GM12878 (cell line): Measurements from ENCODE around the gene MICAL3. TPM values are rescaled to one million over a fixed set of nuclear protein-coding genes. Genes with fewer than 3 reads are reported as not detected.

Experiments
- ATAC-seq: fragments of 200-7000 bp; cut with Tn5 transposase; 3 replicates; pipeline ENCODE4 v1.9.1; 2020; ENCODE audit warnings: mild to moderate bottlenecking, moderate library complexity
- BruUV-seq: library from RNA; stranded (reverse); fragments of 400-500 nt; replicated peaks from 2 replicates; lab custom pipeline; 2021; lab: Mats Ljungman, UMichigan
- CTCF ChIA-PET: fragments of 300-600 bp; sonication (Branson Sonifier 250); formaldehyde crosslinking; extraction: SDS; loops from one replicate; lab custom pipeline; 2021; ENCODE audit warnings: inconsistent platforms; lab: Yijun Ruan, JAX
- POLR2A ChIA-PET: fragments of 350-600 bp; formaldehyde crosslinking; extraction: SDS; loops from one replicate; lab custom pipeline; 2021; ENCODE audit warnings: inconsistent platforms; lab: Charles Lee
- RAD21 ChIA-PET: fragments of 300-600 bp; sonication (Branson Sonifier 250); formaldehyde crosslinking; loops from one replicate; lab custom pipeline; 2023; ENCODE audit warnings: antibody characterized with exemption; ENCODE audit not compliant: unreplicated experiment; lab: Charles Lee
- SMC1A ChIA-PET: fragments of 300-600 bp; sonication (Branson Sonifier 250); formaldehyde crosslinking; loops from one replicate; lab custom pipeline; 2023; ENCODE audit not compliant: unreplicated experiment, uncharacterized antibody; lab: Charles Lee
- DNase-seq: peaks from one replicate; pipeline ENCODE4 v3.0.0-alpha.2; 2011; ENCODE audit warnings: low read depth, low spot score
- FAIRE-seq: peaks from 3 replicates; lab custom pipeline; 2011; peaks lifted over from hg19 to GRCh38; lab: Jason Lieb, UNC
- H2AFZ ChIP-seq: 2 replicates; pipeline ENCODE4 v1.6.0; 2011; ENCODE audit warnings: low read depth, low read length, control low read depth; ENCODE audit not compliant: control insufficient read depth
- H3K27ac ChIP-seq: 2 replicates; pipeline ENCODE4 v1.5.1; 2011; ENCODE audit warnings: control low read depth; ENCODE audit not compliant: control insufficient read depth, insufficient read depth
- H3K27me3 ChIP-seq, 2 experiments: replicated peaks in 1 of 2; 2 replicates each; pipeline versions ENCODE4 v1.6.0 to v1.6.1; 2011; ENCODE audit warnings: low read length in 1 of 2; ENCODE audit not compliant: control insufficient read depth in 2 of 2, insufficient read depth in 2 of 2
- H3K36me3 ChIP-seq, 2 experiments: 2 replicates each; pipeline ENCODE4 v1.5.1; 2011; ENCODE audit warnings: low read length in 1 of 2; ENCODE audit not compliant: control insufficient read depth in 2 of 2, insufficient read depth in 2 of 2
- H3K4me1 ChIP-seq: 2 replicates; pipeline ENCODE4 v1.6.1; 2011; ENCODE audit warnings: mild to moderate bottlenecking, low read length, moderate library complexity, mixed read lengths; ENCODE audit not compliant: control insufficient read depth, insufficient read depth
- H3K4me2 ChIP-seq: 2 replicates; pipeline ENCODE4 v1.6.0; 2011; ENCODE audit warnings: control low read depth; ENCODE audit not compliant: control insufficient read depth, insufficient read depth
- H3K4me3 ChIP-seq: fragments of 200-600 bp; sonication (generic); 2 replicates; pipeline ENCODE4 v1.5.1; 2016
- H3K79me2 ChIP-seq: 2 replicates; pipeline ENCODE4 v1.6.0; 2011; ENCODE audit warnings: low read length; ENCODE audit not compliant: control insufficient read depth, insufficient read depth
- H3K9ac ChIP-seq: 2 replicates; pipeline ENCODE4 v1.8.0; 2011; ENCODE audit warnings: low read length, control low read depth, mixed read lengths; ENCODE audit not compliant: control insufficient read depth, insufficient read depth
- H3K9me3 ChIP-seq: replicated peaks from 3 replicates; pipeline ENCODE4 v1.5.1; 2011; ENCODE audit warnings: mild to moderate bottlenecking, low read length; ENCODE audit not compliant: control insufficient read depth, insufficient read depth
- H4K20me1 ChIP-seq: 2 replicates; pipeline ENCODE4 v1.6.0; 2011; ENCODE audit not compliant: control insufficient read depth, insufficient read depth
- BRCA1 ChIP-seq: IDR thresholded peaks from 2 replicates; pipeline ENCODE4 v1.6.1; 2011; ENCODE audit warnings: low read depth, low read length, improper control_type of control experiment
- CREB1 ChIP-seq: IDR thresholded peaks from 2 replicates; pipeline ENCODE4 v1.6.1; 2012; ENCODE audit warnings: low read depth, mild to moderate bottlenecking, inconsistent platforms
- ESRRA ChIP-seq: IDR thresholded peaks from 2 replicates; pipeline ENCODE4 v1.6.1; 2012; ENCODE audit warnings: mild to moderate bottlenecking, low read length, improper control_type of control experiment
- LARP7 ChIP-seq: fragments of 450-650 bp; IDR thresholded peaks from 2 replicates; pipeline ENCODE4 v1.6.1; 2017; ENCODE audit warnings: mild to moderate bottlenecking
- NFXL1 ChIP-seq: fragments of 450-650 bp; IDR thresholded peaks from 2 replicates; pipeline ENCODE4 v1.6.1; 2017; ENCODE audit warnings: antibody characterized with exemption, mild to moderate bottlenecking, borderline replicate concordance
- PAX8 ChIP-seq: fragments of 450-650 bp; IDR thresholded peaks from 2 replicates; pipeline ENCODE4 v1.6.1; 2017; ENCODE audit warnings: mild to moderate bottlenecking, moderate library complexity
- POLR2A ChIP-seq: IDR thresholded peaks from 2 replicates; pipeline ENCODE4 v1.6.1; 2011; ENCODE audit warnings: low read depth, mild to moderate bottlenecking, low read length
- RB1 ChIP-seq: fragments of 450-650 bp; formaldehyde crosslinking; IDR thresholded peaks from 2 replicates; pipeline ENCODE4 v1.6.1; 2017; ENCODE audit warnings: mild to moderate bottlenecking, borderline replicate concordance
- RUNX3 ChIP-seq: IDR thresholded peaks from 2 replicates; pipeline ENCODE4 v1.6.1; 2012; ENCODE audit warnings: low read length, inconsistent platforms
- SIX5 ChIP-seq: IDR thresholded peaks from 2 replicates; pipeline ENCODE4 v1.6.1; 2011; ENCODE audit warnings: mild to moderate bottlenecking, low read depth, low read length, moderate library complexity; ENCODE audit not compliant: severe bottlenecking
- SPI1 ChIP-seq: IDR thresholded peaks from 2 replicates; pipeline ENCODE4 v1.6.1; 2011; ENCODE audit warnings: low read depth, mild to moderate bottlenecking, low read length, moderate library complexity, borderline replicate concordance; ENCODE audit not compliant: insufficient read depth
- SUZ12 ChIP-seq: fragments of 200-600 bp; sonication (generic); IDR thresholded peaks from one replicate; pipeline ENCODE4 v1.6.1; 2018; ENCODE audit warnings: antibody characterized with exemption, mild to moderate bottlenecking; ENCODE audit not compliant: unreplicated experiment
- TARDBP ChIP-seq: IDR thresholded peaks from 2 replicates; pipeline ENCODE4 v1.6.1; 2016; ENCODE audit warnings: borderline replicate concordance
- TBL1XR1 ChIP-seq: IDR thresholded peaks from 2 replicates; pipeline ENCODE4 v1.6.1; 2012; ENCODE audit warnings: low read depth, low read length, improper control_type of control experiment
- ZNF687 ChIP-seq: fragments of 450-650 bp; IDR thresholded peaks from 2 replicates; pipeline ENCODE4 v1.6.1; 2017; ENCODE audit warnings: mild to moderate bottlenecking, moderate library complexity
- WGBS: methylation state at CpG from one replicate; pipeline ENCODE4 v1.1.6; 2016; ENCODE audit warnings: low lambda C conversion rate; ENCODE audit not compliant: insufficient replicate concordance, insufficient coverage; ENCODE audit errors: missing lambda C conversion rate; 5-methylcytosine and 5-hydroxymethylcytosine counted together
- in situ Hi-C: fragments of 300-500 bp; cut with MboI; formaldehyde crosslinking; loops from 9 replicates; pipeline ENCODE4 v1.14.3; 2018; ENCODE audit warnings: mixed read lengths
- intact Hi-C: fragments of 100-400 bp; cut with micrococcal nuclease; formaldehyde crosslinking; loops from one replicate; pipeline ENCODE4 v1.14.2; 2022; ENCODE audit not compliant: unreplicated experiment
- polyA plus RNA-seq, 11 experiments: library from polyadenylated mRNA; depleted of rRNA in 4 of 11; unstranded in 6 of 11; stranded (reverse) in 5 of 11; fragments of >200 nt; fragmentation: Nextera tagmentation in 4 of 11; fragmentation: Illumina TruSeq in 1 of 11; extraction: Ambion mirVana in 4 of 11; extraction: Trizol in 1 of 11; gene quantifications; 1 replicate in 1 of 11; 2 replicates in 10 of 11; pipeline versions ENCODE4 v1.2.1 to v1.2.3, GENCODE V29; 2011 to 2016; ENCODE audit warnings: inconsistent platforms in 2 of 11, missing spikeins in 2 of 11, low read depth in 1 of 11
- total RNA-seq, 4 experiments: library from RNA; depleted of rRNA in 3 of 4; stranded (reverse); fragments of >200 nt in 3 of 4; fragmentation: Illumina TruSeq in 1 of 4; extraction: Trizol in 1 of 4; gene quantifications; 2 replicates each; pipeline versions ENCODE4 v1.2.1 to v1.2.3, GENCODE V29; 2013 to 2021
- TF ChIP-seq, protein P1 (sequence below): fragments of 450-650 bp; IDR thresholded peaks from 2 replicates; pipeline ENCODE4 v1.6.1; 2017; ENCODE audit warnings: low read depth, mild to moderate bottlenecking, moderate library complexity
- TF ChIP-seq, protein P2 (sequence below): fragments of 450-650 bp; IDR thresholded peaks from 2 replicates; pipeline ENCODE4 v1.6.1; 2016; ENCODE audit warnings: mild to moderate bottlenecking, moderate library complexity, borderline replicate concordance

The MICAL3 gene
- total and polyA plus RNA-seq, 10 of the 15 experiments (the other 5 are each of a cell fraction or from before 2014, with no cell fraction given), result 2.6 to 92.2 (median 24.0) TPM

DNA sequence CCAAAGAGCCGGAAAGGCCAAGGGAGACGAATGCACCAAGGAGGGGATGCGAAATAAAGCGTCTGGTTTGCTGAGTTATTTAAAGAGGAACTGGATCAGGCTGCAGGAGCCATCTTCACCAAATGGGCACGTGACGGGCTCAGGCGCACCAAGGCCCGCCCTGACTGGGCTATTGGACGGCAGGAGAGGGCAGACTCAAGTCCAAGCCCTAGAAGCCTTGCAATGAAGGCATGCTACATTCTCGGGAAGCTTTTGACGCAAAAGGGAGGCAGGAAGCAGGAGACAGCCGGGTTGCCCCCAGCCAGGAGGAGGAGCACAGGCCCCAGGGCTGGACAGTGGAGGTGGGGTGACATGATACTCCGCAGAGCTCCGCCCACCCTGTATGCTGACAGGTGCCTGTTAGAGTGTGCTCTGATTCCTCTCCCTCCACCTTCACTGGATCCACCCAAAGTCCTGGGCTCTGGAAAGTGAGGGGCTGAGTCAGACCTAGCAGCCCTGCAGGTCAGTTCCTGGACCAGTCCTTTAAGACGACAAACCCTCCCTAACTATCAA is 208.6 kb downstream of the MICAL3 start:
- Histone ChIP-seq H3K27me3 (no peaks in the 10 kb centered on the region), H3K4me2 (no peak overlapping the region), H2AFZ (no peak overlapping the region), H3K9ac (no peak overlapping the region), H3K4me3 (no peak overlapping the region), H3K79me2 (no peaks in the 10 kb centered on the region), H3K36me3 (peaks cover 6 to 26% of the 10 kb centered on the region in 2 experiments)
- no peak for ATAC-seq
- ChIA-PET POLR2A (no interaction called here), SMC1A (no interaction called here), CTCF (no interaction called here), RAD21 (no interaction called here)
- intact Hi-C loops (no loop called here), in situ Hi-C loops (no loop called here)
- FAIRE-seq, result no peak
- WGBS, result 75% methylated on average over 15 of the region's 15 CpGs
- no peak for TF ChIP-seq RUNX3
- TF ChIP-seq, protein P1, sequence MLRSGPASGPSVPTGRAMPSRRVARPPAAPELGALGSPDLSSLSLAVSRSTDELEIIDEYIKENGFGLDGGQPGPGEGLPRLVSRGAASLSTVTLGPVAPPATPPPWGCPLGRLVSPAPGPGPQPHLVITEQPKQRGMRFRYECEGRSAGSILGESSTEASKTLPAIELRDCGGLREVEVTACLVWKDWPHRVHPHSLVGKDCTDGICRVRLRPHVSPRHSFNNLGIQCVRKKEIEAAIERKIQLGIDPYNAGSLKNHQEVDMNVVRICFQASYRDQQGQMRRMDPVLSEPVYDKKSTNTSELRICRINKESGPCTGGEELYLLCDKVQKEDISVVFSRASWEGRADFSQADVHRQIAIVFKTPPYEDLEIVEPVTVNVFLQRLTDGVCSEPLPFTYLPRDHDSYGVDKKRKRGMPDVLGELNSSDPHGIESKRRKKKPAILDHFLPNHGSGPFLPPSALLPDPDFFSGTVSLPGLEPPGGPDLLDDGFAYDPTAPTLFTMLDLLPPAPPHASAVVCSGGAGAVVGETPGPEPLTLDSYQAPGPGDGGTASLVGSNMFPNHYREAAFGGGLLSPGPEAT, result no peak
- no peak for TF ChIP-seq SPI1
- TF ChIP-seq, protein P2, sequence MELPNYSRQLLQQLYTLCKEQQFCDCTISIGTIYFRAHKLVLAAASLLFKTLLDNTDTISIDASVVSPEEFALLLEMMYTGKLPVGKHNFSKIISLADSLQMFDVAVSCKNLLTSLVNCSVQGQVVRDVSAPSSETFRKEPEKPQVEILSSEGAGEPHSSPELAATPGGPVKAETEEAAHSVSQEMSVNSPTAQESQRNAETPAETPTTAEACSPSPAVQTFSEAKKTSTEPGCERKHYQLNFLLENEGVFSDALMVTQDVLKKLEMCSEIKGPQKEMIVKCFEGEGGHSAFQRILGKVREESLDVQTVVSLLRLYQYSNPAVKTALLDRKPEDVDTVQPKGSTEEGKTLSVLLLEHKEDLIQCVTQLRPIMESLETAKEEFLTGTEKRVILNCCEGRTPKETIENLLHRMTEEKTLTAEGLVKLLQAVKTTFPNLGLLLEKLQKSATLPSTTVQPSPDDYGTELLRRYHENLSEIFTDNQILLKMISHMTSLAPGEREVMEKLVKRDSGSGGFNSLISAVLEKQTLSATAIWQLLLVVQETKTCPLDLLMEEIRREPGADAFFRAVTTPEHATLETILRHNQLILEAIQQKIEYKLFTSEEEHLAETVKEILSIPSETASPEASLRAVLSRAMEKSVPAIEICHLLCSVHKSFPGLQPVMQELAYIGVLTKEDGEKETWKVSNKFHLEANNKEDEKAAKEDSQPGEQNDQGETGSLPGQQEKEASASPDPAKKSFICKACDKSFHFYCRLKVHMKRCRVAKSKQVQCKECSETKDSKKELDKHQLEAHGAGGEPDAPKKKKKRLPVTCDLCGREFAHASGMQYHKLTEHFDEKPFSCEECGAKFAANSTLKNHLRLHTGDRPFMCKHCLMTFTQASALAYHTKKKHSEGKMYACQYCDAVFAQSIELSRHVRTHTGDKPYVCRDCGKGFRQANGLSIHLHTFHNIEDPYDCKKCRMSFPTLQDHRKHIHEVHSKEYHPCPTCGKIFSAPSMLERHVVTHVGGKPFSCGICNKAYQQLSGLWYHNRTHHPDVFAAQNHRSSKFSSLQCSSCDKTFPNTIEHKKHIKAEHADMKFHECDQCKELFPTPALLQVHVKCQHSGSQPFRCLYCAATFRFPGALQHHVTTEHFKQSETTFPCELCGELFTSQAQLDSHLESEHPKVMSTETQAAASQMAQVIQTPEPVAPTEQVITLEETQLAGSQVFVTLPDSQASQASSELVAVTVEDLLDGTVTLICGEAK, result no peak
- no peak for TF ChIP-seq ZNF687
- no peak for TF ChIP-seq LARP7
- TF ChIP-seq NFXL1, result no peak
- no peak for TF ChIP-seq RB1
- TF ChIP-seq TBL1XR1, result no peak
- TF ChIP-seq POLR2A, result no peak
- TF ChIP-seq SUZ12, result no peak
- no peak for TF ChIP-seq BRCA1
- TF ChIP-seq TARDBP, result no peak
- TF ChIP-seq PAX8, result no peak
- no peak for TF ChIP-seq SIX5
- no peak for TF ChIP-seq ESRRA
- no peak for TF ChIP-seq CREB1
- TF ChIP-seq, all 136 proteins: peak for 0
- no TSS peak for BruUV-seq
- no peaks in the 10 kb centered on the region for H3K9me3 ChIP-seq
- H4K20me1 ChIP-seq, result no peaks in the 10 kb centered on the region
- no peak for DNase-seq
- H3K27ac ChIP-seq, result no peak overlapping the region
- H3K4me1 ChIP-seq, result no peaks in the 10 kb centered on the region
